HepG2 (cell line): ENCODE measurements around the gene CELSR3. TPM values are rescaled to one million over a fixed set of nuclear protein-coding genes. Genes with fewer than 3 reads are reported as not detected.

Experiments
- ARHGAP35 ChIP-seq: sonication (generic); formaldehyde crosslinking; IDR thresholded peaks from 2 replicates; pipeline ENCODE4 v1.9.0; 2022; ENCODE audit warnings: mild to moderate bottlenecking, inconsistent platforms, moderate library complexity, missing genetic modification reagents, borderline replicate concordance
- BRD4 ChIP-seq: sonication (generic); formaldehyde crosslinking; IDR thresholded peaks from 2 replicates; pipeline ENCODE4 v1.4.0; 2020; ENCODE audit warnings: missing genetic modification reagents
- CBX1 ChIP-seq: IDR thresholded peaks from one replicate; pipeline ENCODE4 v1.6.1; 2016; ENCODE audit warnings: antibody characterized with exemption, low read depth
- FOXP4 ChIP-seq: sonication (generic); formaldehyde crosslinking; IDR thresholded peaks from 2 replicates; pipeline ENCODE4 v1.4.0; 2020; ENCODE audit warnings: missing genetic modification reagents
- MEIS1 ChIP-seq: sonication (generic); formaldehyde crosslinking; IDR thresholded peaks from 2 replicates; pipeline ENCODE4 v1.9.0; 2021; ENCODE audit warnings: mild to moderate bottlenecking, missing genetic modification reagents, moderate library complexity, borderline replicate concordance
- RBFOX2 ChIP-seq: fragments of 200-400 bp; formaldehyde crosslinking; IDR thresholded peaks from 2 replicates; pipeline ENCODE4 v1.6.1; 2017; ENCODE audit warnings: low read depth, mild to moderate bottlenecking, low read length
- RERE ChIP-seq: IDR thresholded peaks from 2 replicates; pipeline ENCODE4 v1.6.1; 2016; ENCODE audit warnings: low read depth, missing genetic modification reagents, missing compliant biosample characterization
- SMARCE1 ChIP-seq: fragments of 450-650 bp; IDR thresholded peaks from 2 replicates; pipeline ENCODE4 v1.6.1; 2017; ENCODE audit warnings: borderline replicate concordance
- SRSF1 ChIP-seq: fragments of 200-400 bp; formaldehyde crosslinking; optimal IDR thresholded peaks from 2 replicates; pipeline ENCODE3; 2017; ENCODE audit warnings: mild to moderate bottlenecking, low read depth, low read length, moderate library complexity
- ZKSCAN5 ChIP-seq: sonication (generic); formaldehyde crosslinking; IDR thresholded peaks from 2 replicates; pipeline ENCODE4 v1.5.1; 2020; ENCODE audit warnings: mild to moderate bottlenecking, missing genetic modification reagents
- ZNF318 ChIP-seq: sonication (generic); formaldehyde crosslinking; IDR thresholded peaks from 2 replicates; pipeline ENCODE4 v1.4.0; 2020; ENCODE audit warnings: mild to moderate bottlenecking, missing genetic modification reagents
- ZNF441 ChIP-seq: sonication (generic); formaldehyde crosslinking; IDR thresholded peaks from 2 replicates; pipeline ENCODE4 v1.7.0; 2021; ENCODE audit warnings: missing genetic modification reagents, borderline replicate concordance
- polyA plus RNA-seq, 8 experiments: library from polyadenylated mRNA; depleted of rRNA in 3 of 8; stranded (reverse) in 7 of 8; unstranded in 1 of 8; fragments of >200 nt; fragmentation: Illumina TruSeq in 4 of 8; extraction: Trizol in 4 of 8; gene quantifications; 2 replicates each; pipeline versions ENCODE4 v1.2.1 to v1.2.3, GENCODE V29; 2011 to 2016; ENCODE audit warnings: low read depth in 4 of 8, missing spikeins in 1 of 8, mixed read lengths in 1 of 8; ENCODE audit not compliant: insufficient read depth in 1 of 8
- total RNA-seq, 5 experiments: library from RNA; depleted of rRNA; stranded (reverse); fragments of >200 nt; fragmentation: Illumina TruSeq; extraction: Trizol; gene quantifications; 2 replicates each; pipeline ENCODE4 v1.2.3, GENCODE V29; 2016; ENCODE audit warnings: low read depth in 1 of 5

Gene CELSR3
- total and polyA plus RNA-seq, 2 of the 13 experiments (the other 11 are each of a cell fraction or from before 2014, with no cell fraction given) = 5.4 to 6.7 TPM

GRCh38 chr3:48685603-48686511 lies 23.2 kb upstream of the CELSR3 start, which contains the start of gene NCKIPSD (continued):
- TF ChIP-seq RERE (CRISPR knock-in tag) (no peak; the same call in 1 of the 2 replicates), ARHGAP35 (CRISPR knock-in tag) (peak; percentile 33), RBFOX2 (peak; percentile 93), CBX1 (no peak), ZNF441 (peak; percentile 52; the same call in 1 of the 2 replicates), ZKSCAN5 (CRISPR knock-in tag) (no peak), FOXP4 (CRISPR knock-in tag) (no peak), SMARCE1 (no peak), BRD4 (CRISPR knock-in tag) (peak; percentile 56), MEIS1 (CRISPR knock-in tag) (0 out of 2 replicates have a peak, but pooled peaks have one; percentile 40), SRSF1 (no peak), ZNF318 (CRISPR knock-in tag) (peak; percentile 91)
